ENCODE data around the gene PRKCH. TPM values are rescaled to one million over a fixed set of nuclear protein-coding genes. Genes with fewer than 3 reads are reported as not detected.

PRKCH gene
- total and polyA plus RNA-seq, 2 donors from 2014 or later: 8.3 to 47.0 TPM

- Histone ChIP-seq H3K27me3 (ENCODE audit: control insufficient read depth, insufficient read depth, low read length) (no peaks in the 10 kb centered on the region), H3K9ac (ENCODE audit: low read length in 3 of 3) (no peak overlapping the region), H3K4me1 (ENCODE audit: control insufficient read depth in 2 of 3, insufficient read depth in 2 of 3, low read depth in 1 of 3, low read length in 3 of 3) (peaks cover 0 to 5% (median 3%) of the 10 kb centered on the region in 3 donors), H3K36me3 (ENCODE audit: control insufficient read depth in 2 of 3, insufficient read depth in 3 of 3, low read length in 3 of 3) (no peaks in the 10 kb centered on the region), H3K27ac (ENCODE audit: low read depth in 2 of 2, low read length in 2 of 2) (no peak overlapping the region), H3K9me3 (ENCODE audit: control insufficient read depth in 2 of 3, insufficient read depth in 1 of 3, low read length in 3 of 3) (no peaks in the 10 kb centered on the region), H3K4me3 (ENCODE audit: low read length in 3 of 3) (no peak overlapping the region)
- FAIRE-seq: no peak
- DNase-seq: no peak
- intact Hi-C loops (cut with DNase I): no loop called here
- TF ChIP-seq, protein P1, sequence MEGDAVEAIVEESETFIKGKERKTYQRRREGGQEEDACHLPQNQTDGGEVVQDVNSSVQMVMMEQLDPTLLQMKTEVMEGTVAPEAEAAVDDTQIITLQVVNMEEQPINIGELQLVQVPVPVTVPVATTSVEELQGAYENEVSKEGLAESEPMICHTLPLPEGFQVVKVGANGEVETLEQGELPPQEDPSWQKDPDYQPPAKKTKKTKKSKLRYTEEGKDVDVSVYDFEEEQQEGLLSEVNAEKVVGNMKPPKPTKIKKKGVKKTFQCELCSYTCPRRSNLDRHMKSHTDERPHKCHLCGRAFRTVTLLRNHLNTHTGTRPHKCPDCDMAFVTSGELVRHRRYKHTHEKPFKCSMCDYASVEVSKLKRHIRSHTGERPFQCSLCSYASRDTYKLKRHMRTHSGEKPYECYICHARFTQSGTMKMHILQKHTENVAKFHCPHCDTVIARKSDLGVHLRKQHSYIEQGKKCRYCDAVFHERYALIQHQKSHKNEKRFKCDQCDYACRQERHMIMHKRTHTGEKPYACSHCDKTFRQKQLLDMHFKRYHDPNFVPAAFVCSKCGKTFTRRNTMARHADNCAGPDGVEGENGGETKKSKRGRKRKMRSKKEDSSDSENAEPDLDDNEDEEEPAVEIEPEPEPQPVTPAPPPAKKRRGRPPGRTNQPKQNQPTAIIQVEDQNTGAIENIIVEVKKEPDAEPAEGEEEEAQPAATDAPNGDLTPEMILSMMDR (IDR thresholded peaks at IDR 0.05; ENCODE audit: borderline replicate concordance, extremely low read depth, insufficient read depth): no peak
Observed at GRCh38 chr14:61360796-61361525, 39.6 kb downstream of the PRKCH start.

GRCh38 chr14:61362072-61362750 lies 40.8 kb downstream of the PRKCH start:
- H3K9ac ChIP-seq (ENCODE audit: low read length in 3 of 3): no peak overlapping the region
- no peak overlapping the region for H3K27ac ChIP-seq (ENCODE audit: low read depth in 2 of 2, low read length in 2 of 2)
- TF ChIP-seq, protein P1 (IDR thresholded peaks at IDR 0.05; ENCODE audit: borderline replicate concordance, extremely low read depth, insufficient read depth): no peak
- DNase-seq (no peak), FAIRE-seq (no peak)
- peaks cover 0 to 5% (median 4%) of the 10 kb centered on the region in 3 donors for H3K4me1 ChIP-seq (ENCODE audit: control insufficient read depth in 2 of 3, insufficient read depth in 2 of 3, low read depth in 1 of 3, low read length in 3 of 3)
- H3K36me3 ChIP-seq (ENCODE audit: control insufficient read depth in 2 of 3, insufficient read depth in 3 of 3, low read length in 3 of 3): no peaks in the 10 kb centered on the region
- no peaks in the 10 kb centered on the region for H3K9me3 ChIP-seq (ENCODE audit: control insufficient read depth in 2 of 3, insufficient read depth in 1 of 3, low read length in 3 of 3)
- H3K4me3 ChIP-seq (ENCODE audit: low read length in 3 of 3): no peak overlapping the region
- intact Hi-C loops (cut with DNase I): no loop called here
- no peaks in the 10 kb centered on the region for H3K27me3 ChIP-seq (ENCODE audit: control insufficient read depth, insufficient read depth, low read length)

DNA sequence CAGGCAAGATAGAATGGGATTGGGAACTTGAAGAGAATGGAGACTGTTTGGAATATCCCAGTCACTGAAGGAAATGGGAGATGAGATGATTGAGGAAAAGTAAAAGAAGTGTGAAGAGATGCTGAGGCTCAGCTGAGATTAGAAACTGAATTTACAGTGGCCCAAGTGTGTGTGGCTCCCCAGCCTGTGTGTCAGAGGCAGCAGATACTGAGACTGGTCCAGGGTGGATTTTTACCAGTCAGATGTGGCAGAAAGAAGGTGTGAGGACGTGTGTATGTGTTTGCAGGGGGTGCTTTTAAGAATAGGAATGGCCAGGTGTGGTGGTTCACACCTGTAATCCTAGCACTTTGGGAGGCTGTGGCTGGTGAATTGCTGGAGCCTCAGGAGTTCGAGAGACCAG lies 42.9 kb downstream of the PRKCH start:
- no peaks in the 10 kb centered on the region for H3K36me3 ChIP-seq (ENCODE audit: control insufficient read depth in 2 of 3, insufficient read depth in 3 of 3, low read length in 3 of 3)
- H3K9me3 ChIP-seq (ENCODE audit: control insufficient read depth in 2 of 3, insufficient read depth in 1 of 3, low read length in 3 of 3): no peaks in the 10 kb centered on the region
- H3K27ac ChIP-seq (ENCODE audit: low read depth in 2 of 2, low read length in 2 of 2): no peak overlapping the region
- no peak overlapping the region for H3K4me3 ChIP-seq (ENCODE audit: low read length in 3 of 3)
- H3K9ac ChIP-seq (ENCODE audit: low read length in 3 of 3): no peak overlapping the region
- H3K27me3 ChIP-seq (ENCODE audit: control insufficient read depth, insufficient read depth, low read length): no peaks in the 10 kb centered on the region
- intact Hi-C loops (cut with DNase I): no loop called here
- TF ChIP-seq, protein P1 (IDR thresholded peaks at IDR 0.05; ENCODE audit: borderline replicate concordance, extremely low read depth, insufficient read depth): no peak
- DNase-seq (no peak), FAIRE-seq (no peak)
- H3K4me1 ChIP-seq (ENCODE audit: control insufficient read depth in 2 of 3, insufficient read depth in 2 of 3, low read depth in 1 of 3, low read length in 3 of 3): peaks cover 0 to 11% (median 5%) of the 10 kb centered on the region in 3 donors

Data from kidney (tissue), 14 donors.